Pancreas (tissue), 10 donors: Measurements from ENCODE around the gene GABBR2. TPM values are rescaled to one million over a fixed set of nuclear protein-coding genes. Genes with fewer than 3 reads are reported as not detected.

Experiments used
- ATAC-seq, 4 donors: fragments of 200-7000 bp; cut with Tn5 transposase; one replicate each; pipeline versions ENCODE4 v1.8.0 to v1.9.1; 2020; ENCODE audit warnings: mild to moderate bottlenecking in 4 of 4, moderate library complexity in 4 of 4
- DNase-seq, 6 donors: peaks; one replicate each; pipeline ENCODE4 v3.0.0-alpha.2; 2020
- FAIRE-seq: peaks from 2 replicates; lab custom pipeline; 2012; peaks lifted over from hg19 to GRCh38; lab: Jason Lieb, UNC
- H3K27ac ChIP-seq, 4 donors: fragments of 200-600 bp; sonication (generic); 1 replicate in 3 of 4; 2 replicates in 1 of 4; pipeline versions ENCODE4 v1.5.0 to v1.8.0; 2020
- H3K27me3 ChIP-seq, 4 donors: fragments of 200-600 bp; one replicate each; pipeline ENCODE4 v1.8.0; 2021
- H3K36me3 ChIP-seq, 3 donors: fragments of 200-600 bp; sonication (generic) in 1 of 3; one replicate each; pipeline versions ENCODE4 v1.5.0 to v1.8.0; 2020 to 2021
- H3K4me1 ChIP-seq, 3 donors: fragments of 200-600 bp; one replicate each; pipeline ENCODE4 v1.8.0; 2021
- H3K4me3 ChIP-seq, 4 donors: fragments of 200-600 bp; sonication (generic) in 2 of 4; one replicate each; pipeline versions ENCODE4 v1.5.0 to v1.8.0; 2020 to 2021
- H3K9me3 ChIP-seq, 4 donors: fragments of 200-600 bp; one replicate each; pipeline ENCODE4 v1.8.0; 2021
- CTCF ChIP-seq, 4 donors: fragments of 200-600 bp; sonication (generic) in 3 of 4; IDR thresholded peaks; one replicate each; pipeline versions ENCODE4 v1.5.0 to v1.8.0; 2021; ENCODE audit warnings: antibody characterized with exemption in 4 of 4
- WGBS, 2 donors: extraction: QIAGEN DNeasy Blood & Tissue Kit; methylation state at CpG; one replicate each; pipeline ENCODE4 v1.1.7; 2013; 5-methylcytosine and 5-hydroxymethylcytosine counted together
- intact Hi-C, 3 donors: fragments of 100-400 bp; cut with DNase I; formaldehyde crosslinking; loops; one replicate each; pipeline versions ENCODE4 v1.11.1 to v1.14.2; 2022
- polyA plus RNA-seq, 2 donors: library from polyadenylated mRNA; stranded (reverse); fragments of 200-250 nt; gene quantifications; one replicate each; pipeline ENCODE4 v1.2.3, GENCODE V29; 2013
- total RNA-seq, 6 donors: library from RNA; stranded (reverse); fragmentation: NEBNext Ultra II Directional in 4 of 6; extraction: Animal tissue kit (Norgen Biotek cat#: 25700) in 4 of 6; gene quantifications; one replicate each; pipeline versions ENCODE4 v1.2.1 to v1.2.4, GENCODE V29; 2021 to 2023
- donor health status: healthy with polysubstance abuse.
- donor health status: DM: no; HTN: no; CAD: no; lungs with moderate emphysema.
- donor health status: DM: no; HTN: no; CAD: no.
- donor health status: control.
- donor health status: control.
- donor health status: Bipolar disorder and iron deficiency.
- donor health status: DM: yes; HTN: yes; CAD: no.
- donor health status: DM: no; HTN: no; CAD: no.
- donor health status: DM: no; HTN: no; CAD: no.
- donor health status: DM: yes; HTN: yes; CAD: no.

The GABBR2 gene
- total and polyA plus RNA-seq, 8 donors, result 0.04 to 0.14 (median 0.07) TPM; not detected in 4

- no peaks in the 10 kb centered on the region for H3K36me3 ChIP-seq
- no peaks in the 10 kb centered on the region for H3K9me3 ChIP-seq
- intact Hi-C loops, result no loop called here
- H3K4me1 ChIP-seq, result peaks cover 0 to 6% (median 0%) of the 10 kb centered on the region in 3 donors
- H3K27me3 ChIP-seq, result peaks cover 0 to 5% (median 2%) of the 10 kb centered on the region in 4 donors
- H3K27ac ChIP-seq, result no peak overlapping the region
- ATAC-seq (peak; percentile 48 to 89 (median 84)), DNase-seq (peak in 4 of 6 donors; percentile 17 to 73 (median 34)), FAIRE-seq (no peak)
- H3K4me3 ChIP-seq, result peak overlapping the region in 1 of 4 donors; percentile 33
- TF ChIP-seq CTCF (IDR thresholded peaks at IDR 0.05), result no peak
- 1 to 2% methylated on average over 70 to 79 of the region's 79 CpGs for WGBS, 2 donors
Observed at GRCh38 chr9:98707166-98708102, 1.3 kb downstream of the GABBR2 start.

DNA sequence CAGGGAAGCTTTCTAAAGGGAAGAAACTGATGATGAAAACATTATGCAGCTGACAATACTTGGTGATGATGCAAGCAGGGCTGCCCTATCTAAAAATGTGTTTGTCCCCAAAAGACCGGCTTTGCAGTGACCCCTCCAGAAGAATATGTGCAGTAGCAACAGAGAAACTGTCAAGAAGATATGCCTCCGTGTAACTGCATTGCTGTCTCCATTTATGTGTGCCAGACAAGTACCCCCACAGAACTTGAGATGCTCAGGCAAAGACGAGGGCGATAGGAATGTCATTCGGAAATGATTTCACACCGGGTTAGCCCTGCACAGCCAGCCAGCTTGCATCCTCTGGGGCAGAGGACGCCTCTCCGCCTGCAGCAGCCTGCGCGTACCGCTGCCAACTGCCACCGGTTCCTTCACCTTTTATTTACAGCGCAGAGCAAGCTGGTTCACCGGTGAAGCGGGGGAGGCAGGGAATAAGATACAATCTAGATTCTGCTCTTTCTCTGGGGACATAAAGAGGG, 2.0 kb downstream of the GABBR2 start:
- DNase-seq (no peak), ATAC-seq (peak; percentile 44 to 53 (median 46)), FAIRE-seq (no peak)
- WGBS, 2 donors, result 2 to 3% methylated on average over 15 of the region's 15 CpGs
- H3K36me3 ChIP-seq, result no peaks in the 10 kb centered on the region
- no peak for TF ChIP-seq CTCF (IDR thresholded peaks at IDR 0.05)
- H3K9me3 ChIP-seq, result no peaks in the 10 kb centered on the region
- peaks cover 0 to 6% (median 0%) of the 10 kb centered on the region in 3 donors for H3K4me1 ChIP-seq
- no peak overlapping the region for H3K27ac ChIP-seq
- peaks cover 0 to 5% (median 2%) of the 10 kb centered on the region in 4 donors for H3K27me3 ChIP-seq
- H3K4me3 ChIP-seq, result peak overlapping the region in 1 of 4 donors; percentile 33
- intact Hi-C loops, result no loop called here

GRCh38 chr9:98702835-98703380, 5.8 kb downstream of the GABBR2 start:
- H3K27me3 ChIP-seq, result no peaks in the 10 kb centered on the region
- peaks cover 0 to 6% (median 0%) of the 10 kb centered on the region in 3 donors for H3K4me1 ChIP-seq
- intact Hi-C loops, result no loop called here
- ATAC-seq (no peak), DNase-seq (no peak), FAIRE-seq (no peak)
- no peak overlapping the region for H3K27ac ChIP-seq
- H3K36me3 ChIP-seq, result no peaks in the 10 kb centered on the region
- no peaks in the 10 kb centered on the region for H3K9me3 ChIP-seq
- TF ChIP-seq CTCF (IDR thresholded peaks at IDR 0.05), result no peak
- 62 to 72% methylated on average over 2 of the region's 2 CpGs for WGBS, 2 donors
- H3K4me3 ChIP-seq, result no peak overlapping the region

DNA sequence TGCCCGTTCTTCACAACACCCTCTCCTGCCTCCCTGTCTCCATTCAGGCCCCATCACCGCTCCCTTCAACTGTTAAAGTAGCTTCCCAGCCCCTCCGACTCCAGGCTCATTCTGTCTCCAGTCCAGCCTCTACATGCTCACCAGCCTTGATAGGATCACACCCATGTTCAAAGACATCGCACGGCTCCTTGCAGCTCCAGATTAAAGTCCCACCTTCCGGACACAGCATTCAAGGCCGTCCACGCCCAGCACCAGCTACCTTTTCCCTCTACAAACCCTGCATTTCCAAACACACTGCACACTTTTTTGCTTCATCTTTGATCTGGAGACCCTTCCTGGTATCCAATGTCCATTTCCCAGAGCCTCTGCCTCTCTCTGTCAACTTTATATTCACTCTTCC, 6.4 kb downstream of the GABBR2 start:
- Histone ChIP-seq H3K27ac (no peak overlapping the region), H3K4me3 (no peak overlapping the region), H3K4me1 (peaks cover 0 to 6% (median 0%) of the 10 kb centered on the region in 3 donors), H3K9me3 (no peaks in the 10 kb centered on the region), H3K27me3 (no peaks in the 10 kb centered on the region), H3K36me3 (no peaks in the 10 kb centered on the region)
- FAIRE-seq (no peak), ATAC-seq (no peak), DNase-seq (no peak)
- 81% methylated on average over 8 of the region's 8 CpGs for WGBS, 2 donors
- TF ChIP-seq CTCF (IDR thresholded peaks at IDR 0.05), result no peak
- intact Hi-C loops, result no loop called here
